ENCODE results near the gene LIMA1. TPM values are rescaled to one million over a fixed set of nuclear protein-coding genes. Genes with fewer than 3 reads are reported as not detected.

LIMA1 gene
- total RNA-seq, 2 experiments from 2014 or later = 4.6 to 5.1 TPM

DNA sequence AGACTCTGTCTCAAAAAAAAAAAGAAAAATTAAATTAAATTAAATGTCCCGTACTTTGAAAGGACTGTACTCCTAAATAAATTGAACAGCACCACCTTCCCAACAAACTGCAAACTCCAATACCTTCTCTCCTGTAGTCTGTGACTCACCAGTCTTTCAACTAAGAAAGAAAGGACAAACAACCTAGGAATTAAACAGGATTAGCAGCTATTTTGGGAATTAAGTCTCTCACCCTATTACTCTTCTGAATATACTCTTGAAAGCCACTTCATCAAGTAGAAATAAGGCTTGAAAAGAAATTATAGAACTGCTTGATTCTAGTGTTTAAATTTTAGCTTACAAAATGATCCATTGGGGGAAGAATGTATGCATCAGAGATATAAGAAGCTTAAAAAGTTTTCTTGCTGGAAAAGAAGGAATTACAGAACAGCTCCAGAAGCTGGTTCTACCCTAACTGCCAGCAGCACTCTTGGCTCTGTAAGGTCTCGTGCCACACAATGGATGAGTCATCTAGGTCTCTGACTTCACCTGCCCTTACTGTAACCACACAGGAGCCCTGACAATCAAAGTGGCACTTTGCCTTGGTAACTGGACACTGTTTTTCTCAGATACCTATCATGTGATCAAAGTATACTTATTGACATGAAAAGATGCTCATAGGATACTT, 59.2 kb downstream of the LIMA1 start:
- no peak overlapping the region for H3K4me3 ChIP-seq (ENCODE audit: low read length)
- Mint-ChIP-seq H3K27me3 (no peaks in the 10 kb centered on the region), H3K9me3 (no peaks in the 10 kb centered on the region), H3K4me1 (ENCODE audit: low read depth) (peaks cover 18% of the 10 kb centered on the region), H3K36me3 (ENCODE audit: low read depth) (no peaks in the 10 kb centered on the region), H3K4me3 (peak overlapping the region; percentile 85), H3K27ac (no peak overlapping the region)
- ChIA-PET CTCF (interaction anchor here (0.7 kb wide), 1 partner anchor 9 kb away, joined by 3 read pairs; no protein-coding TSS in a partner anchor), POLR2A (interaction anchor here (0.6 to 4.6 kb wide), 3 partner anchors 12 to 112 kb away, joined by 3 to 57 read pairs (median 4); partner anchors contain the start of genes COX14 and LIMA1)
- no peaks in the 10 kb centered on the region for H3K9me3 ChIP-seq (ENCODE audit: control insufficient read depth in 1 of 2, insufficient read depth in 1 of 2, low read length in 2 of 2)
- TF ChIP-seq, protein P1, sequence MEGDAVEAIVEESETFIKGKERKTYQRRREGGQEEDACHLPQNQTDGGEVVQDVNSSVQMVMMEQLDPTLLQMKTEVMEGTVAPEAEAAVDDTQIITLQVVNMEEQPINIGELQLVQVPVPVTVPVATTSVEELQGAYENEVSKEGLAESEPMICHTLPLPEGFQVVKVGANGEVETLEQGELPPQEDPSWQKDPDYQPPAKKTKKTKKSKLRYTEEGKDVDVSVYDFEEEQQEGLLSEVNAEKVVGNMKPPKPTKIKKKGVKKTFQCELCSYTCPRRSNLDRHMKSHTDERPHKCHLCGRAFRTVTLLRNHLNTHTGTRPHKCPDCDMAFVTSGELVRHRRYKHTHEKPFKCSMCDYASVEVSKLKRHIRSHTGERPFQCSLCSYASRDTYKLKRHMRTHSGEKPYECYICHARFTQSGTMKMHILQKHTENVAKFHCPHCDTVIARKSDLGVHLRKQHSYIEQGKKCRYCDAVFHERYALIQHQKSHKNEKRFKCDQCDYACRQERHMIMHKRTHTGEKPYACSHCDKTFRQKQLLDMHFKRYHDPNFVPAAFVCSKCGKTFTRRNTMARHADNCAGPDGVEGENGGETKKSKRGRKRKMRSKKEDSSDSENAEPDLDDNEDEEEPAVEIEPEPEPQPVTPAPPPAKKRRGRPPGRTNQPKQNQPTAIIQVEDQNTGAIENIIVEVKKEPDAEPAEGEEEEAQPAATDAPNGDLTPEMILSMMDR (IDR thresholded peaks at IDR 0.05) = no peak
- H3K27me3 ChIP-seq (ENCODE audit: control insufficient read depth in 1 of 2, insufficient read depth in 2 of 2, low read length in 2 of 2) = no peaks in the 10 kb centered on the region
- DNase-seq (peak in 13 of 14 experiments; percentile 13 to 78 (median 25)), ATAC-seq (ENCODE audit: poor library complexity) (peak; percentile 74)
- peaks cover 40% of the 10 kb centered on the region for H3K4me1 ChIP-seq (ENCODE audit: insufficient read depth, low read length)
- intact Hi-C loops (cut with DNase I, micrococcal nuclease) = loop anchor here (5.0 kb wide), 2 partner anchors 58 to 178 kb away; partner anchors contain the start of genes LIMA1 (in 2 of the 2) and LARP4 (in 1 of the 2)
- peak overlapping the region in 1 of 2 donors; percentile 23 for H3K27ac ChIP-seq (ENCODE audit: low read depth in 1 of 2, low read length in 2 of 2)
- no peaks in the 10 kb centered on the region for H3K36me3 ChIP-seq (ENCODE audit: insufficient read depth, low read length)

DNA sequence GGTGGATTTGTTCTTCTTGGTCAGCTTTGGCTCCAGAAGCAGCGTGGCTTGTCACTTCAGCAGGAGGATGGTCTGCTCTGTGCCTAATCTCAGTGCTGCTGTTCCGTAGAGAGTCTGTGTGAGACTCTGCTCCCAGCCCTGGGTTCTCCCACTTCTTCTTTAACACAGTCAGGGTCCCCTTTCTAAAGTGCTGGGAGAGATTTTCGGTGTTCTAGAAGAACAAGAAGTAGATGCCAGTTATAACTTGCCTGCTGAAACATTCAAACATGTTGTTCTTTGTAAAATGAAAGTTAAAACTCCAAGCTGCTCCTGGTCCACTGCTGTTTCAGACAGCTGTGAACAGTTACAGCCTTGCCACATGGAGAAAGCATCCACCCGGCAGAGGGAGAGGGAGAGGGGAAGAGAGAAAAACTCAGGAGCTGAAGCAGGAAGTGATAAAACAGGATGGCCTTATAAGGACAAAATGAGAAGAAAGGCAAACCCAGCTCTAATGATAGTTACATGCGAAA, 61.0 kb downstream of the LIMA1 start:
- Histone ChIP-seq H3K4me3 (ENCODE audit: low read length) (peak overlapping the region; percentile 83), H3K9me3 (ENCODE audit: control insufficient read depth in 1 of 2, insufficient read depth in 1 of 2, low read length in 2 of 2) (no peaks in the 10 kb centered on the region), H3K27ac (ENCODE audit: low read depth in 1 of 2, low read length in 2 of 2) (peak overlapping the region; percentile 51 to 82), H3K4me1 (ENCODE audit: insufficient read depth, low read length) (peaks cover 53% of the 10 kb centered on the region), H3K27me3 (ENCODE audit: control insufficient read depth in 1 of 2, insufficient read depth in 2 of 2, low read length in 2 of 2) (no peaks in the 10 kb centered on the region), H3K36me3 (ENCODE audit: insufficient read depth, low read length) (peaks cover 4% of the 10 kb centered on the region)
- Mint-ChIP-seq H3K9me3 (no peaks in the 10 kb centered on the region), H3K4me3 (no peak overlapping the region), H3K4me1 (ENCODE audit: low read depth) (peaks cover 25% of the 10 kb centered on the region), H3K36me3 (ENCODE audit: low read depth) (no peaks in the 10 kb centered on the region), H3K27ac (no peak overlapping the region), H3K27me3 (no peaks in the 10 kb centered on the region)
- ATAC-seq (ENCODE audit: poor library complexity) (peak; percentile 49), DNase-seq (peak in 4 of 14 experiments; percentile 30 to 64 (median 62))
- POLR2A ChIA-PET = interaction anchor here (0.6 to 4.6 kb wide), 9 partner anchors 10 to 137 kb away, joined by 3 to 57 read pairs (median 5); partner anchors contain the start of genes CERS5, COX14, LIMA1 and SMARCD1
- CTCF ChIA-PET = interaction anchor here (0.6 to 2.1 kb wide), 6 partner anchors 11 to 277 kb away, joined by 3 to 8 read pairs (median 4); partner anchors contain the start of genes COX14 and SMARCD1
- TF ChIP-seq, protein P1 (IDR thresholded peaks at IDR 0.05) = no peak
- intact Hi-C loops (cut with DNase I, micrococcal nuclease) = loop anchor here (5.0 kb wide), 2 partner anchors 60 to 180 kb away; partner anchors contain the start of genes LIMA1 (in 2 of the 2) and LARP4 (in 1 of the 2)

DNA sequence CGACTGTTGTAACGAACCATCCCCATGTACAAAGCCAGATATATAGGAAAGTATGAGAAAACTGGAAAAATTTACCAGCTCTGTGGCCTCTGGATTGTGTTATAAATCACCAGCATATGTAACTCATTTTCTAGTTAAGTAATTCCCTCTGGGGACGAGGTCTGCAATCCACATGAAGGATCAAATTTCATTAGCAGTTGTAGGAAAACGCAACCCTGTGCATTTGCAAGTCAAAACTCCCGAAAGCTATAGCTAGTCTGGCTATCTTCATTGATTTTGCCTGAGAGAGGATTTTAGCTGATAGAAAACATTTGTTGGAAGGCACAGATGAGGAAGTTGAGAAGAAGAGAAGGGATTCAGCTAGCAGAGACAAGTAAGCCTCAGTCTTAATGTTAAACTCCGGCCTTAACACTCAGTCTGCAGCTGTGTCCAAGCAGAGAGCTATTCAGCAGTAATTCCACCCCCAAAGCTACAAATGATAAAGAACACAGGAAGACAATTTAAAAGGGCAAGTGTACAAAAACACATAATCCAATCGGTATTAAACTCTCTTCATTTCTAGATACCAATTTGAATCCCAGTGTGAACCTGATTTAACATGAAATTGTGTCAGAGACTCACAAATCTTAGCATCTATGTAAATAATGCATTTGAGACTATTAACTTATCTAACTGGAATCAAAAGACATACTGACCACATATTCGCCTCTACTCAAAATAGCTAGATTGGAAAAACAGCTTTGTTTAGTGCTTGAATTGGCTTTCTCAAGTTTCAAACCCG, 61.9 kb downstream of the LIMA1 start:
- no peak for ATAC-seq (ENCODE audit: poor library complexity)
- peaks cover 30% of the 10 kb centered on the region for H3K4me1 Mint-ChIP-seq (ENCODE audit: low read depth)
- peak overlapping the region; percentile 51 to 82 for H3K27ac ChIP-seq (ENCODE audit: low read depth in 1 of 2, low read length in 2 of 2)

More for the DNA sequence above, 61.9 kb downstream of the LIMA1 start:
- Histone ChIP-seq H3K4me1 (ENCODE audit: insufficient read depth, low read length) (peaks cover 54% of the 10 kb centered on the region), H3K27me3 (ENCODE audit: control insufficient read depth in 1 of 2, insufficient read depth in 2 of 2, low read length in 2 of 2) (no peaks in the 10 kb centered on the region), H3K9me3 (ENCODE audit: control insufficient read depth in 1 of 2, insufficient read depth in 1 of 2, low read length in 2 of 2) (no peaks in the 10 kb centered on the region), H3K36me3 (ENCODE audit: insufficient read depth, low read length) (peaks cover 4% of the 10 kb centered on the region), H3K4me3 (ENCODE audit: low read length) (peak overlapping the region; percentile 83)
- Mint-ChIP-seq H3K36me3 (ENCODE audit: low read depth) (no peaks in the 10 kb centered on the region), H3K4me3 (no peak overlapping the region), H3K9me3 (no peaks in the 10 kb centered on the region), H3K27me3 (no peaks in the 10 kb centered on the region), H3K27ac (no peak overlapping the region)
- DNase-seq = peak in 2 of 14 experiments; percentile 5 to 16
- intact Hi-C loops (cut with DNase I, micrococcal nuclease) = loop anchor here (5.0 kb wide), 2 partner anchors 61 to 181 kb away; partner anchors contain the start of genes LIMA1 (in 2 of the 2) and LARP4 (in 1 of the 2)
- ChIA-PET POLR2A (interaction anchor here (0.6 to 4.6 kb wide), 10 partner anchors 9 to 136 kb away, joined by 3 to 57 read pairs (median 5); partner anchors contain the start of genes CERS5, COX14, LIMA1 and SMARCD1), CTCF (interaction anchor here (0.9 to 2.1 kb wide), 4 partner anchors 10 to 276 kb away, joined by 3 to 8 read pairs (median 4); partner anchors contain the start of gene COX14)
- TF ChIP-seq, protein P1 (IDR thresholded peaks at IDR 0.05) = no peak
